ENCODE results near the gene CDH23. TPM values are rescaled to one million over a fixed set of nuclear protein-coding genes. Genes with fewer than 3 reads are reported as not detected.
"Not testable (repeated sequence)": the region's sequence is repeated elsewhere in the genome, so short reads cannot be mapped to it uniquely, and the experiment has no call there.

The CDH23 gene
- total RNA-seq, 1 experiment from 2014 or later = 0.06 TPM

- DNase-seq (ENCODE audit: low read depth) = no peak
These were observed 184.7 kb downstream of the CDH23 start for GRCh38 chr10:71581376-71581775.

- peak; percentile 24 for DNase-seq (ENCODE audit: low read depth)
These were observed 185.3 kb downstream of the CDH23 start for GRCh38 chr10:71582019-71582418.

- no peak for DNase-seq (ENCODE audit: low read depth)
These were observed 186.1 kb downstream of the CDH23 start for GRCh38 chr10:71582506-71583475.

- no peak for DNase-seq (ENCODE audit: low read depth)
These were observed 187.7 kb downstream of the CDH23 start for GRCh38 chr10:71584461-71584860.

GRCh38 chr10:71584902-71585563, 188.3 kb downstream of the CDH23 start:
- DNase-seq (ENCODE audit: low read depth) = no peak

- no peak for DNase-seq (ENCODE audit: low read depth)
These were observed 189.0 kb downstream of the CDH23 start for GRCh38 chr10:71585564-71586290.

GRCh38 chr10:71587941-71588573, 191.3 kb downstream of the CDH23 start:
- DNase-seq (ENCODE audit: low read depth) = no peak

GRCh38 chr10:71588685-71589084, 192.0 kb downstream of the CDH23 start:
- no peak for DNase-seq (ENCODE audit: low read depth)

- no peak for DNase-seq (ENCODE audit: low read depth)
These were observed 193.2 kb downstream of the CDH23 start for GRCh38 chr10:71589617-71590551.

- DNase-seq (ENCODE audit: low read depth) = peak; percentile 22
These were observed 194.1 kb downstream of the CDH23 start for GRCh38 chr10:71590781-71591350.

- DNase-seq (ENCODE audit: low read depth) = no peak
These were observed 198.3 kb downstream of the CDH23 start for GRCh38 chr10:71594934-71595571.

GRCh38 chr10:71595649-71596048, 198.9 kb downstream of the CDH23 start:
- no peak for DNase-seq (ENCODE audit: low read depth)

GRCh38 chr10:71596127-71596526, 199.4 kb downstream of the CDH23 start:
- DNase-seq (ENCODE audit: low read depth) = no peak

- DNase-seq (ENCODE audit: low read depth) = no peak
These were observed 200.0 kb downstream of the CDH23 start for GRCh38 chr10:71596759-71597158.

GRCh38 chr10:71597821-71598498, 201.2 kb downstream of the CDH23 start:
- DNase-seq (ENCODE audit: low read depth) = no peak

GRCh38 chr10:71598621-71599055, 201.9 kb downstream of the CDH23 start:
- DNase-seq (ENCODE audit: low read depth) = peak; percentile 26

GRCh38 chr10:71599518-71599917, 202.8 kb downstream of the CDH23 start:
- no peak for DNase-seq (ENCODE audit: low read depth)

GRCh38 chr10:71600242-71600641, 203.5 kb downstream of the CDH23 start:
- DNase-seq (ENCODE audit: low read depth) = not testable (repeated sequence)

- DNase-seq (ENCODE audit: low read depth) = peak; percentile 88
These were observed 204.1 kb downstream of the CDH23 start for GRCh38 chr10:71600849-71601248.
